H9 (cell line): ENCODE data around the gene TNRC18. TPM values are rescaled to one million over a fixed set of nuclear protein-coding genes. Genes with fewer than 3 reads are reported as not detected.

Experiments
- DNase-seq: peaks from one replicate; pipeline ENCODE4 v3.0.0-alpha.2; 2017
- H2AFZ ChIP-seq: one replicate; pipeline ENCODE4 v1.6.1; 2013; ENCODE audit warnings: mild to moderate bottlenecking, low read length, control low read depth, moderate library complexity
- H2AK5ac ChIP-seq: 2 replicates; pipeline ENCODE4 v1.6.1; 2013; ENCODE audit warnings: low read length, control low read depth, mixed read lengths; ENCODE audit not compliant: insufficient read length
- H2BK120ac ChIP-seq: one replicate; pipeline ENCODE4 v1.6.1; 2013; ENCODE audit warnings: low read depth, mild to moderate bottlenecking, low read length, control low read depth, inconsistent platforms; ENCODE audit not compliant: poor library complexity, severe bottlenecking
- H2BK12ac ChIP-seq: 2 replicates; pipeline ENCODE4 v1.6.1; 2013; ENCODE audit warnings: low read length, control low read depth, mixed read lengths, low read depth; ENCODE audit not compliant: insufficient read length
- H2BK15ac ChIP-seq: 2 replicates; pipeline ENCODE4 v1.6.1; 2013; ENCODE audit warnings: low read depth, low read length, control low read depth
- H2BK20ac ChIP-seq: one replicate; pipeline ENCODE4 v1.6.1; 2013; ENCODE audit warnings: low read depth, mild to moderate bottlenecking, low read length, control low read depth, inconsistent platforms; ENCODE audit not compliant: poor library complexity, severe bottlenecking
- H2BK5ac ChIP-seq: 2 replicates; pipeline ENCODE4 v1.6.1; 2013; ENCODE audit warnings: low read length, control low read depth, mixed read lengths; ENCODE audit not compliant: insufficient read length
- H3K14ac ChIP-seq: 2 replicates; pipeline ENCODE4 v1.6.1; 2013; ENCODE audit warnings: low read length, control low read depth; ENCODE audit not compliant: insufficient read depth
- H3K18ac ChIP-seq: 2 replicates; pipeline ENCODE4 v1.6.1; 2013; ENCODE audit warnings: low read depth, mild to moderate bottlenecking, mixed read lengths, low read length, control low read depth; ENCODE audit not compliant: insufficient read length
- H3K23ac ChIP-seq: 2 replicates; pipeline ENCODE4 v1.6.1; 2013; ENCODE audit warnings: low read length, control low read depth, mixed read lengths, low read depth; ENCODE audit not compliant: insufficient read length
- H3K23me2 ChIP-seq: 2 replicates; pipeline ENCODE4 v1.6.1; 2013; ENCODE audit warnings: low read depth, mild to moderate bottlenecking, mixed read lengths, low read length, control low read depth; ENCODE audit not compliant: insufficient read length, poor library complexity, severe bottlenecking
- H3K27ac ChIP-seq: 2 replicates; pipeline ENCODE4 v1.5.1; 2013; ENCODE audit warnings: low read length, control low read depth, mixed read lengths, low read depth; ENCODE audit not compliant: insufficient read length
- H3K27me3 ChIP-seq: 2 replicates; pipeline ENCODE4 v1.6.1; 2013; ENCODE audit warnings: low read length, control low read depth, inconsistent platforms; ENCODE audit not compliant: insufficient read depth
- H3K4ac ChIP-seq: 2 replicates; pipeline ENCODE4 v1.6.1; 2013; ENCODE audit warnings: low read depth, mild to moderate bottlenecking, control low read depth, inconsistent platforms, low read length, moderate library complexity
- H3K4me1 ChIP-seq: 2 replicates; pipeline ENCODE4 v1.6.1; 2013; ENCODE audit warnings: low read length, control low read depth, inconsistent platforms; ENCODE audit not compliant: insufficient read depth
- H3K4me2 ChIP-seq: 2 replicates; pipeline ENCODE4 v1.6.1; 2013; ENCODE audit warnings: low read length, control low read depth, mixed read lengths; ENCODE audit not compliant: insufficient read length, insufficient read depth
- H3K56ac ChIP-seq: 2 replicates; pipeline ENCODE4 v1.6.1; 2013; ENCODE audit warnings: low read depth, mild to moderate bottlenecking, mixed read lengths, low read length, control low read depth; ENCODE audit not compliant: insufficient read length
- H3K79me1 ChIP-seq: 2 replicates; pipeline ENCODE4 v1.6.1; 2013; ENCODE audit warnings: low read depth, mild to moderate bottlenecking, moderate library complexity, low read length, control low read depth, inconsistent platforms; ENCODE audit not compliant: insufficient read depth, poor library complexity, severe bottlenecking
- H3K79me2 ChIP-seq: 2 replicates; pipeline ENCODE4 v1.6.1; 2013; ENCODE audit warnings: low read length, control low read depth, inconsistent platforms; ENCODE audit not compliant: insufficient read depth
- H3K9ac ChIP-seq: 2 replicates; pipeline ENCODE4 v1.6.1; 2013; ENCODE audit warnings: low read length, control low read depth, mixed read lengths; ENCODE audit not compliant: insufficient read length; ENCODE audit errors: extremely low read depth
- H3K9me3 ChIP-seq: one replicate; pipeline ENCODE4 v1.6.1; 2013; ENCODE audit warnings: low read depth, low read length, inconsistent platforms; ENCODE audit not compliant: control insufficient read depth
- H3T11ph ChIP-seq: one replicate; pipeline ENCODE4 v1.6.1; 2013; ENCODE audit warnings: mild to moderate bottlenecking, low read length, control low read depth, inconsistent platforms
- H4K20me1 ChIP-seq: one replicate; pipeline ENCODE4 v1.6.1; 2013; ENCODE audit not compliant: control insufficient read depth, insufficient read length, insufficient read depth
- H4K5ac ChIP-seq: 2 replicates; pipeline ENCODE4 v1.6.1; 2013; ENCODE audit warnings: low read depth, mild to moderate bottlenecking, mixed read lengths, low read length, control low read depth; ENCODE audit not compliant: insufficient read length
- H4K8ac ChIP-seq: replicated peaks from 2 replicates; pipeline ENCODE4 v1.6.1; 2013; ENCODE audit warnings: low read length, control low read depth, mixed read lengths, low read depth; ENCODE audit not compliant: insufficient read length
- H4K91ac ChIP-seq: 2 replicates; pipeline ENCODE4 v1.6.1; 2013; ENCODE audit warnings: low read depth, mild to moderate bottlenecking, moderate library complexity, mixed read lengths, low read length, control low read depth; ENCODE audit not compliant: insufficient read length
- H3K27ac Mint-ChIP-seq, 3 experiments: 2 replicates in 2 of 3; 3 replicates in 1 of 3; pipeline ENCODE4 v1.8.0; 2020 to 2021; ENCODE audit warnings: mixed read lengths in 3 of 3, mild to moderate bottlenecking in 1 of 3, moderate library complexity in 1 of 3
- H3K27me3 Mint-ChIP-seq: 2 replicates; pipeline ENCODE4 v1.8.0; 2021; ENCODE audit warnings: low read depth, mild to moderate bottlenecking, moderate library complexity, mixed read lengths
- H3K36me3 Mint-ChIP-seq, 3 experiments: 2 replicates in 2 of 3; 3 replicates in 1 of 3; pipeline ENCODE4 v1.8.0; 2020 to 2021; ENCODE audit warnings: low read depth in 3 of 3, mixed read lengths in 3 of 3; ENCODE audit not compliant: insufficient read depth in 1 of 3
- H3K4me1 Mint-ChIP-seq, 2 experiments: 2 replicates each; pipeline ENCODE4 v1.8.0; 2020; ENCODE audit warnings: mixed read lengths in 2 of 2
- H3K4me3 Mint-ChIP-seq, 2 experiments: 2 replicates in 1 of 2; 3 replicates in 1 of 2; pipeline ENCODE4 v1.8.0; 2020 to 2021; ENCODE audit warnings: mild to moderate bottlenecking in 2 of 2, mixed read lengths in 2 of 2, moderate library complexity in 1 of 2
- H3K9me3 Mint-ChIP-seq, 2 experiments: 2 replicates in 1 of 2; 3 replicates in 1 of 2; pipeline ENCODE4 v1.8.0; 2020; ENCODE audit warnings: mild to moderate bottlenecking in 2 of 2, mixed read lengths in 2 of 2, moderate library complexity in 1 of 2
- CTCF ChIP-seq: fragments of 200-600 bp; sonication (generic); conservative IDR thresholded peaks from 3 replicates; pipeline ENCODE4 v1.8.0; 2021; ENCODE audit warnings: antibody characterized with exemption, mild to moderate bottlenecking
- WGBS: extraction: QIAGEN DNeasy Blood & Tissue Kit; methylation state at CpG from one replicate; pipeline ENCODE4 v1.1.7; 2013; ENCODE audit warnings: missing lambda C conversion rate, low lambda C conversion rate, mixed read lengths; ENCODE audit not compliant: insufficient read length; ENCODE audit errors: extremely low coverage; 5-methylcytosine and 5-hydroxymethylcytosine counted together
- total RNA-seq: library from RNA; stranded (reverse); gene quantifications from 2 replicates; pipeline ENCODE4 v1.2.1, GENCODE V29; 2021

The TNRC18 gene
- total RNA-seq, 1 experiment from 2014 or later = 21.2 TPM

DNA sequence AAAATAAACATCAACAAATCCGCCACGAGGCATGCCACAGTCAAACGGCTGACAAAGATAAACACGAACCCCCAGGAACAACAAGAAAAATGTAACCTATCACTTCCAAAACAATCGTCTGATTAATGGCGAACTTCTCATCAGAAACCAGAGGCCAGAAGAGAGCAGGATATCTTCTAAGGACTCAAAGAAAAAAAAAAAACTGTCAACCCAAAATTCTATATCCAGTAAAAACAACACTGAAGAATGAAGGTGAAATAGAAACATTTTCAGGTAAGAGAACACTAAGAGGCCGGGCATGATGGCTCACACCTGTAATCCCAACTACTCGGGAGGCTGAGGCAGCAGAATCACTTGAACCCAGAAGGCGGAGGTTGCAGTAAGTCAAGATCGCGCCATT is 86.6 kb downstream of the TNRC18 start:
- Histone ChIP-seq H2AK5ac (no peak overlapping the region), H3K9ac (no peak overlapping the region), H3K9me3 (no peaks in the 10 kb centered on the region), H2BK5ac (no peak overlapping the region), H3K27me3 (no peaks in the 10 kb centered on the region), H3K27ac (no peak overlapping the region), H3K79me2 (no peaks in the 10 kb centered on the region), H3K4me2 (no peak overlapping the region), H3K4me1 (no peaks in the 10 kb centered on the region), H3K23me2 (no peaks in the 10 kb centered on the region), H2BK12ac (no peak overlapping the region), H3K56ac (no peak overlapping the region), H4K91ac (no peak overlapping the region), H2BK20ac (no peak overlapping the region), H2AFZ (no peak overlapping the region), H3K79me1 (no peaks in the 10 kb centered on the region), H2BK120ac (no peak overlapping the region), H4K5ac (no peak overlapping the region), H2BK15ac (no peak overlapping the region), H3K4ac (no peak overlapping the region), H3K14ac (no peak overlapping the region), H3K23ac (no peak overlapping the region), H4K20me1 (no peaks in the 10 kb centered on the region), H4K8ac (no peak overlapping the region), H3T11ph (no peak overlapping the region), H3K18ac (no peak overlapping the region)
- Mint-ChIP-seq H3K9me3 (peaks cover 19 to 23% of the 10 kb centered on the region in 2 experiments), H3K27ac (no peak overlapping the region), H3K4me1 (peaks cover 2 to 8% of the 10 kb centered on the region in 2 experiments; a peak in 3 of 4 replicates), H3K4me3 (no peak overlapping the region), H3K27me3 (no peaks in the 10 kb centered on the region; the same call in none of the 2 replicates), H3K36me3 (peaks cover 0 to 27% (median 15%) of the 10 kb centered on the region in 3 experiments; a peak in 5 of 7 replicates)
- DNase-seq = no peak
- no CpG with 5 or more reads among the region's 11 CpGs for WGBS
- no peak for TF ChIP-seq CTCF
